Duodenal mucosa (tissue), 2 donors: ENCODE results near the gene SPTLC1.

Experiments
- H3K27ac ChIP-seq: one replicate; pipeline ENCODE4 v1.7.0; 2013; ENCODE audit warnings: low read depth, low read length
- H3K27me3 ChIP-seq, 2 donors: one replicate each; pipeline ENCODE4 v1.7.0; 2013; ENCODE audit warnings: low read length in 2 of 2, control low read depth in 1 of 2; ENCODE audit not compliant: insufficient read depth in 2 of 2, control insufficient read depth in 1 of 2
- H3K36me3 ChIP-seq, 2 donors: one replicate each; pipeline ENCODE4 v1.7.0; 2013; ENCODE audit warnings: low read length in 2 of 2, control low read depth in 1 of 2; ENCODE audit not compliant: insufficient read depth in 2 of 2, control insufficient read depth in 1 of 2
- H3K4me1 ChIP-seq, 2 donors: one replicate each; pipeline ENCODE4 v1.7.0; 2013; ENCODE audit warnings: low read length in 2 of 2, control low read depth in 1 of 2; ENCODE audit not compliant: insufficient read depth in 2 of 2, control insufficient read depth in 1 of 2
- H3K4me3 ChIP-seq, 2 donors: one replicate each; pipeline ENCODE4 v1.7.0; 2013; ENCODE audit warnings: low read length in 2 of 2, low read depth in 1 of 2
- H3K9ac ChIP-seq, 2 donors: one replicate each; pipeline ENCODE4 v1.7.0; 2013; ENCODE audit warnings: low read length in 2 of 2, low read depth in 1 of 2
- H3K9me3 ChIP-seq, 2 donors: one replicate each; pipeline ENCODE4 v1.7.0; 2013; ENCODE audit warnings: low read length in 2 of 2, control low read depth in 1 of 2; ENCODE audit not compliant: control insufficient read depth in 1 of 2

SPTLC1 gene

DNA sequence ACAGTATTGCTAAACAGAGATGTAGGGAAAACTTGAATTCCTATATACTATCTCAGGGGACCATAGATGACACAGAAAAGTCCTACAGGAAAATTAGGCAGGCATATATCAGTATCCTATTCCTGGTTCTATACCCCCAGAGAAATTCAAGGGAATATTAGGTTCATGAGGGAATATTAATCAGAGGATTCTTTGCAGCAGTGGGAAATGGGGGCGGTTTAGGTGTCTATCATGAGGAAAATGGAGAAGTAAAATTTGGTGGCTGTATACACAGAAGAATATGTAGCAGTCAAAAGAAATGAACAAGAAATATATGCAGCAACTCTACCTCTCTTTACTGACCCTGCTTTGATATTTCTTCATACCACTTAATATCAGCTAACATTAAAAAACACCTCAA lies 20.0 kb downstream of the SPTLC1 start:
- H3K27me3 ChIP-seq = no peaks in the 10 kb centered on the region
- H3K36me3 ChIP-seq = peaks cover 0 to 2% of the 10 kb centered on the region in 2 donors
- no peak overlapping the region for H3K4me3 ChIP-seq
- no peaks in the 10 kb centered on the region for H3K4me1 ChIP-seq
- no peaks in the 10 kb centered on the region for H3K9me3 ChIP-seq
- no peak overlapping the region for H3K9ac ChIP-seq
- no peak overlapping the region for H3K27ac ChIP-seq

DNA sequence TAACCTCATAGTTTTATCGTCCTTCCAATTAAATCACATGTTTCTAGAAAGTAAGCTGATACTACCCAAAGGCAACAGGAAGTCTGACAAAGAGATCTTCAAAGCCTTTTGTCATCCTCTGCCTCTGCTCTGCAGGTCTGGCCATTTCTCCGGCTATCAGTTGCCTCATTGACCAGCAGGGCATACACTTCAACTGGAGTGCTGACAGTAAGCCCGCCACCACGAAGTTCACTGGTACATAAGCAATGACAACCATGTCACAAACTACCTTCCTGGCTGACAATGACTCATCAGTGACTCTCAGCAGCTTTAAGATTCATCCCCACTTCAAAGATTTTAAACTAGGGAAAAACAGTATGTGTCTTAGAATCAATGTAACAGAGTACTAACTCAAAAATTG lies 20.6 kb downstream of the SPTLC1 start:
- Histone ChIP-seq H3K4me3 (no peak overlapping the region), H3K36me3 (peaks cover 0 to 2% of the 10 kb centered on the region in 2 donors), H3K9ac (no peak overlapping the region), H3K27me3 (no peaks in the 10 kb centered on the region), H3K9me3 (no peaks in the 10 kb centered on the region), H3K4me1 (no peaks in the 10 kb centered on the region), H3K27ac (no peak overlapping the region)

DNA sequence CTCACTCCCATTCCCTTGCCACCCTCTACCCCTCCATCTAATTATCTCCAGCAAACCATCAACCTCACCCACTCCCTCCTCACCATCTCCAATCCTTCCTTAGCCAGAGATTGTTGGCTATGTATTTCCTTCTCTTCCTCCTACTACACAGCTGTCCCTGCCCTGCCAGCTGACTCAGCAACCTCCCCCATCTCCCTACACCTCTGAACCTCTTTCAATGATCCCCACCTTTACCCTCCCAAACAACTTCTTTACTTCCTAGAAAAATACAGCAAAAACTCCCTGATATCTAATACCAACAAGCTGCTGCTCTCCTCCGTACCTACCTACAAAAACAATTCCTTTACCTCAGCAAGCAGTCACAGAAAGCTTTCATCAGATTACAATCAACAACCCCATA lies 37.3 kb downstream of the SPTLC1 start:
- no peaks in the 10 kb centered on the region for H3K9me3 ChIP-seq
- peaks cover 8 to 58% of the 10 kb centered on the region in 2 donors for H3K36me3 ChIP-seq
- H3K27me3 ChIP-seq = no peaks in the 10 kb centered on the region
- H3K4me3 ChIP-seq = no peak overlapping the region
- H3K9ac ChIP-seq = no peak overlapping the region
- H3K4me1 ChIP-seq = no peaks in the 10 kb centered on the region
- H3K27ac ChIP-seq = no peak overlapping the region

DNA sequence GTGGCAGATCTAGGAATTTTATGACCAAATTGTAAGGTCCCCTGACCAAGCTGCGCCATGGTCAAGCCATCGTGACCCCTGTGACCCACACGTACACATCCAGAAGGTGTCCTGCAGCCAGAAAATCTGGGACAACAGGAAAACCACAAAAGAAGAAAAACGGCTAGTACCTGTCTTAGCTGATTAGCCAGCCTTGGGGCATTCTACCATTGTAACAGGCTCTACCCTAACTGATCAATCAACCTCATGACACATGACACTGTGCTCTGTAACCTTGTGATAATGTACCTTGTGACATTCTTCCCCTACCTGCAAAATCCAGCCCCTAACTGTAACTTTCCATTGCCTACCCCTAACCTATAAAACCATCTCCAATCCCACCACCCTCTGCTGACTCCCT lies 43.6 kb downstream of the SPTLC1 start:
- no peaks in the 10 kb centered on the region for H3K4me1 ChIP-seq
- H3K9ac ChIP-seq = no peak overlapping the region
- no peak overlapping the region for H3K4me3 ChIP-seq
- no peaks in the 10 kb centered on the region for H3K9me3 ChIP-seq
- H3K27me3 ChIP-seq = no peaks in the 10 kb centered on the region
- peaks cover 16 to 48% of the 10 kb centered on the region in 2 donors for H3K36me3 ChIP-seq
- no peak overlapping the region for H3K27ac ChIP-seq

DNA sequence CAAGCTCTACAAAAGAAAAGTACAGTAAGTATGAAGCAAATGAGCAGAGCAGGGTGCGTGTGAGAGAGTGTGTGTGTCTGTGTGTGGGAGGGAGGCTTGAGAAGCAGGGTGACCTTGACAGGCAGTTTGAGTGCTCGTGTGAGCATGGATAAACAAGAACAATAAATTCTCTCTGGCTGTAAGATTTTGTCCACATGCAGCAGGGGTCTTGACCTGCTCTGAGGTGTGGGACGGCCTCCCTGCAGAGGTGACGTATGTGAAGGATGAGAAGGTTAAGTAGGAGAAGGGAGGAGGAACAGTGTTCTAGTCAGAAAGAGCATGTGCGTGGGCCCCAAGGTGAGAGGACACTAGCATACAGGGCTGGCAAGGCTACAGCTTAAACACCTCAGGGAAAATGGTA lies 49.0 kb downstream of the SPTLC1 start:
- H3K9me3 ChIP-seq = peaks cover 10 to 18% of the 10 kb centered on the region in 2 donors
- no peak overlapping the region for H3K4me3 ChIP-seq
- H3K9ac ChIP-seq = no peak overlapping the region
- H3K27me3 ChIP-seq = no peaks in the 10 kb centered on the region
- H3K4me1 ChIP-seq = no peaks in the 10 kb centered on the region
- no peak overlapping the region for H3K27ac ChIP-seq
- peaks cover 28 to 56% of the 10 kb centered on the region in 2 donors for H3K36me3 ChIP-seq

DNA sequence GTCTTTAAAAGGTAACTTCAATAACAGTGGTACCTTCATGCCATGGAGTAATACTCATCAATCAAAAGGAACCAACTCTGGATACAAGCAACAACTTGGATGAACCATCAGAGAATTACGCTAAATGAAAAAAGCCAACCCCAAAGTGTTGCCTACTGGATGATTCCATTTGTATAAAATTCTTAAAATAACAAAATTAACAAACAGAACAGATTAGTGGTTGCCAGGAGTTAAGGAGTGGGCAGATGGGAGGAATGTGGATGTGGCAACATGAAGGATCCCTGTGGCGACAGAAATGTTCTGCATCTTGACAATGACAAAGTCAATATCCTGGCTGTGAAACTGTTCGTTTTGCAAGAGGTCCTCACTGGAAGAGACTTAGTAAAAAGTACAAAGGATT lies 50.5 kb downstream of the SPTLC1 start:
- H3K4me3 ChIP-seq = no peak overlapping the region
- H3K27ac ChIP-seq = no peak overlapping the region
- peaks cover 12 to 22% of the 10 kb centered on the region in 2 donors for H3K9me3 ChIP-seq
- no peaks in the 10 kb centered on the region for H3K27me3 ChIP-seq
- H3K9ac ChIP-seq = no peak overlapping the region
- H3K36me3 ChIP-seq = peaks cover 27 to 61% of the 10 kb centered on the region in 2 donors
- H3K4me1 ChIP-seq = no peaks in the 10 kb centered on the region

DNA sequence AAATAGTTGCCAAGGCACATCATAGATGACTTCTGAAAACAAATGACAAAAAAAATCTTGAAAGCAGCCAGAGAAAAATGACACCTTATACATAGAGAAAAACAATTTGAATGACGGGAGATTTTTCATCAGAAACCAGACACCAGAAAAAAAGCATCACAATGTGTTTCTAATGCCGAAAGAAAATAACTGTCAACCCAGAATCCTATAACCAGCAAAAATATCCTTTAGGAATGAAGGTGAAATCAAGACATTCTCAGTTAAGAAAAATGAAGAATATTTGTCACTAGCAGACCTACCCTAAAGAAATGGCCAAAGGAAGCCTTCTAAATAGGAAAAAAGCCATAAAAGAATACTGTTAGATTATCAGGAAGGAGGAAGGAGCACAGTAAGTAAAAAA lies 54.0 kb downstream of the SPTLC1 start:
- H3K9ac ChIP-seq = no peak overlapping the region
- H3K4me3 ChIP-seq = no peak overlapping the region
- H3K9me3 ChIP-seq = peaks cover 12 to 22% of the 10 kb centered on the region in 2 donors
- H3K4me1 ChIP-seq = no peaks in the 10 kb centered on the region
- H3K36me3 ChIP-seq = peaks cover 24 to 52% of the 10 kb centered on the region in 2 donors
- H3K27me3 ChIP-seq = no peaks in the 10 kb centered on the region
- H3K27ac ChIP-seq = no peak overlapping the region

DNA sequence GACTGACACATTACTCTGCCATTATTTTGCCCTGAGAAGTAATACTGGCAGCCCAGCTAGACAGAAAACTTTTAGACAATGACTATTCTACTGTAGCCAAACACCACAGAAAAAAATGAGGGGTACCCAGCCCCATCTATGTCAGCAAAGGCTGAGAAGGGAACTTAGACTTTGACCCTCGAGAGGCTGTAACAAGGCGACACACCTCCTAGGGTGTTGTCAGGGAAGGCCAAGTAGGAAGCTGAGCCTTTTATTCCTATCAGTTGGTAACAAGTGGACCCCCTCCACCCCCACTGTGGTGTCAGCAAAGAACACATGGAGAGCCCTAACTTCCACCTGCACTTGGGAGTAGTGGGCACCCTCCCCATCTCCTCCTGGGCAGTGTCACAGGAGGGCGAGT lies 55.6 kb downstream of the SPTLC1 start:
- peaks cover 26 to 51% of the 10 kb centered on the region in 2 donors for H3K36me3 ChIP-seq
- no peaks in the 10 kb centered on the region for H3K27me3 ChIP-seq
- H3K9ac ChIP-seq = no peak overlapping the region
- no peaks in the 10 kb centered on the region for H3K4me1 ChIP-seq
- H3K9me3 ChIP-seq = peaks cover 12 to 22% of the 10 kb centered on the region in 2 donors
- no peak overlapping the region for H3K27ac ChIP-seq
- H3K4me3 ChIP-seq = no peak overlapping the region

DNA sequence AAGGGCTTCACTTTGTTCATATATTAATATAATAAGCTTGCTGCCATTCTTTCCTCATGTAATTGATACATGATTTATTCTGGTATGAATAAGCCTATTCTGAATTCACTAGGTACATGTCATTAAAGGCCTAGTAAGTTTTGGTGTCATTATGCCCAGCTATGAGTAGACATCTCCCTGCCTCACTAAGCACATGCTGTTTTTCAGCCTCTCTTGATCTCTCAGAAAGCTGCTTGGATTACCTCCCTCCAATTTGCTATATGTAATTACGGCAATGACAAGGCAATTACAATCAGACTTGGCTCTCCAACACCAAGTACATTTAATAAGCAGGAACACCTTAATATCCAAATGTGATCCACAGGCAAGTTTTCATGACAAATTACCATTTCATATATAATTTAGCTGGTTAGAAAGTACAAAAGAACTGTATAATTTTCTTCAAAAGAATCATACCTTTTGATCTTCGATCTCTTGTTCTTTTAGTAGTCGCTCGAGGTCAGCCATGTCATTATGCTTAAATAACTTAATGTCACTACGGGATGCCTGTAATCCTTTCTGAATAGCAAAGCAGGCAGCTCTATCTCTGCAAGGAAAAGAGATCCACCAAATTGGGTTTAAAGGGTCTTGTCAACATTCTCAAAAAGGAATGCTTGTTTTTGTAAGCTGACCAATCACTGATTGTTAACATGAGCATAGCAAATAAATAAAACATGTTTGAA lies 56.3 kb downstream of the SPTLC1 start:
- Histone ChIP-seq H3K36me3 (peaks cover 24 to 53% of the 10 kb centered on the region in 2 donors), H3K27ac (no peak overlapping the region), H3K4me3 (no peak overlapping the region), H3K9ac (no peak overlapping the region), H3K4me1 (no peaks in the 10 kb centered on the region), H3K27me3 (no peaks in the 10 kb centered on the region), H3K9me3 (peaks cover 12 to 22% of the 10 kb centered on the region in 2 donors)

DNA sequence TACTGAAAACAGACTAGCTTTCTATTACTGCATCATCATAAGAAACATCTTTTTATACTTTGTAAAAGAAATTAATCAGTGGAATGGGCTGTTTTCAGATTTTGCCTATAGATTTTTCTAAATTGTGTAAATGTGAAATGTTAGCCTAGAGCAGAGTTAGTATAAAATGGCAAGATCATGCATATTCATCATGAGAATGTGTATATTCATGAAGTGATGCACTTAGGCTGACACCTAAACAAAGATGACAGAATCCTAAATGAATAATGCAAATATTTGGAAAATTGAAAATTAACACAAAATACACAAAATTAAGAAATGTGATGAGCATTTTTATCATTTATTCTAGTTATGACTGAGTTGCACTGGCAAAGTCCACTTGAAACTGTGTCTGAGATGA lies 57.2 kb downstream of the SPTLC1 start:
- no peak overlapping the region for H3K9ac ChIP-seq
- no peaks in the 10 kb centered on the region for H3K4me1 ChIP-seq
- peaks cover 24 to 55% of the 10 kb centered on the region in 2 donors for H3K36me3 ChIP-seq
- peaks cover 10 to 19% of the 10 kb centered on the region in 2 donors for H3K9me3 ChIP-seq
- H3K27me3 ChIP-seq = no peaks in the 10 kb centered on the region
- H3K27ac ChIP-seq = no peak overlapping the region
- no peak overlapping the region for H3K4me3 ChIP-seq
